ENCODE data around the gene KAT6B. TPM values are rescaled to one million over a fixed set of nuclear protein-coding genes. Genes with fewer than 3 reads are reported as not detected.

The KAT6B gene
- total and polyA plus RNA-seq, 2 donors from 2014 or later, result 2.9 to 34.2 TPM

GRCh38 chr10:75029420-75029819 lies 203.0 kb downstream of the KAT6B start:
- no peak overlapping the region for H3K9ac ChIP-seq (ENCODE audit: low read length in 3 of 3)
- no peak for DNase-seq
- peaks cover 0 to 3% (median 0%) of the 10 kb centered on the region in 3 donors for H3K4me1 ChIP-seq (ENCODE audit: control insufficient read depth in 2 of 3, insufficient read depth in 2 of 3, low read depth in 1 of 3, low read length in 3 of 3)
- H3K4me3 ChIP-seq (ENCODE audit: low read length in 3 of 3), result no peak overlapping the region
- H3K27me3 ChIP-seq (ENCODE audit: control insufficient read depth, insufficient read depth, low read length), result no peaks in the 10 kb centered on the region
- intact Hi-C loops (cut with DNase I), result no loop called here
- no peak for TF ChIP-seq CTCF (IDR thresholded peaks at IDR 0.05; ENCODE audit: borderline replicate concordance, extremely low read depth, insufficient read depth)
- H3K27ac ChIP-seq (ENCODE audit: low read depth in 2 of 2, low read length in 2 of 2), result no peak overlapping the region
- peaks cover 15 to 33% (median 25%) of the 10 kb centered on the region in 3 donors for H3K36me3 ChIP-seq (ENCODE audit: control insufficient read depth in 2 of 3, insufficient read depth in 3 of 3, low read length in 3 of 3)
- no peak for FAIRE-seq
- H3K9me3 ChIP-seq (ENCODE audit: control insufficient read depth in 2 of 3, insufficient read depth in 1 of 3, low read length in 3 of 3), result no peaks in the 10 kb centered on the region

- H3K36me3 ChIP-seq (ENCODE audit: control insufficient read depth in 2 of 3, insufficient read depth in 3 of 3, low read length in 3 of 3), result peaks cover 13 to 31% (median 25%) of the 10 kb centered on the region in 3 donors
- H3K4me3 ChIP-seq (ENCODE audit: low read length in 3 of 3), result no peak overlapping the region
Observed at GRCh38 chr10:75029857-75030256, 203.5 kb downstream of the KAT6B start.

GRCh38 chr10:75030371-75030770 lies 204.0 kb downstream of the KAT6B start:
- Histone ChIP-seq H3K36me3 (ENCODE audit: control insufficient read depth in 2 of 3, insufficient read depth in 3 of 3, low read length in 3 of 3) (peaks cover 9 to 26% (median 25%) of the 10 kb centered on the region in 3 donors), H3K9ac (ENCODE audit: low read length in 3 of 3) (no peak overlapping the region), H3K4me1 (ENCODE audit: control insufficient read depth in 2 of 3, insufficient read depth in 2 of 3, low read depth in 1 of 3, low read length in 3 of 3) (peaks cover 0 to 3% (median 0%) of the 10 kb centered on the region in 3 donors), H3K27me3 (ENCODE audit: control insufficient read depth, insufficient read depth, low read length) (no peaks in the 10 kb centered on the region), H3K27ac (ENCODE audit: low read depth in 2 of 2, low read length in 2 of 2) (no peak overlapping the region), H3K4me3 (ENCODE audit: low read length in 3 of 3) (no peak overlapping the region), H3K9me3 (ENCODE audit: control insufficient read depth in 2 of 3, insufficient read depth in 1 of 3, low read length in 3 of 3) (no peaks in the 10 kb centered on the region)
- DNase-seq, result no peak
- no peak for FAIRE-seq
- TF ChIP-seq CTCF (IDR thresholded peaks at IDR 0.05; ENCODE audit: borderline replicate concordance, extremely low read depth, insufficient read depth), result no peak
- intact Hi-C loops (cut with DNase I), result no loop called here

More at GRCh38 chr10:75029857-75030256, 203.5 kb downstream of the KAT6B start:
- Histone ChIP-seq H3K4me1 (ENCODE audit: control insufficient read depth in 2 of 3, insufficient read depth in 2 of 3, low read depth in 1 of 3, low read length in 3 of 3) (peaks cover 0 to 3% (median 0%) of the 10 kb centered on the region in 3 donors), H3K27me3 (ENCODE audit: control insufficient read depth, insufficient read depth, low read length) (no peaks in the 10 kb centered on the region), H3K9ac (ENCODE audit: low read length in 3 of 3) (no peak overlapping the region), H3K27ac (ENCODE audit: low read depth in 2 of 2, low read length in 2 of 2) (no peak overlapping the region), H3K9me3 (ENCODE audit: control insufficient read depth in 2 of 3, insufficient read depth in 1 of 3, low read length in 3 of 3) (no peaks in the 10 kb centered on the region)
- peak in 4 of 5 donors; percentile 72 to 93 (median 82) for DNase-seq
- intact Hi-C loops (cut with DNase I), result no loop called here
- no peak for FAIRE-seq
- no peak for TF ChIP-seq CTCF (IDR thresholded peaks at IDR 0.05; ENCODE audit: borderline replicate concordance, extremely low read depth, insufficient read depth)

- Histone ChIP-seq H3K9me3 (ENCODE audit: control insufficient read depth in 2 of 3, insufficient read depth in 1 of 3, low read length in 3 of 3) (no peaks in the 10 kb centered on the region), H3K9ac (ENCODE audit: low read length in 3 of 3) (no peak overlapping the region), H3K27me3 (ENCODE audit: control insufficient read depth, insufficient read depth, low read length) (no peaks in the 10 kb centered on the region), H3K36me3 (ENCODE audit: control insufficient read depth in 2 of 3, insufficient read depth in 3 of 3, low read length in 3 of 3) (peaks cover 4 to 20% (median 19%) of the 10 kb centered on the region in 3 donors), H3K27ac (ENCODE audit: low read depth in 2 of 2, low read length in 2 of 2) (no peak overlapping the region), H3K4me1 (ENCODE audit: control insufficient read depth in 2 of 3, insufficient read depth in 2 of 3, low read depth in 1 of 3, low read length in 3 of 3) (peaks cover 0 to 3% (median 0%) of the 10 kb centered on the region in 3 donors), H3K4me3 (ENCODE audit: low read length in 3 of 3) (no peak overlapping the region)
- intact Hi-C loops (cut with DNase I), result no loop called here
- FAIRE-seq, result no peak
- DNase-seq, result no peak
- no peak for TF ChIP-seq CTCF (IDR thresholded peaks at IDR 0.05; ENCODE audit: borderline replicate concordance, extremely low read depth, insufficient read depth)
Observed at GRCh38 chr10:75032119-75032518, 205.7 kb downstream of the KAT6B start.
